HEK293 (cell line): ENCODE measurements around the gene WFDC1.

Experiments used
- CTCF ChIA-PET: fragments of 350-600 bp; formaldehyde crosslinking; extraction: SDS; loops from one replicate; lab custom pipeline; 2021; ENCODE audit warnings: antibody characterized with exemption; lab: Yijun Ruan, JAX
- POLR2A ChIA-PET: fragments of 300-600 bp; formaldehyde crosslinking; extraction: SDS; loops from one replicate; lab custom pipeline; 2020; ENCODE audit warnings: antibody characterized with exemption, inconsistent platforms; lab: Yijun Ruan, JAX
- H3K27ac ChIP-seq: fragments of 200-500 bp; sonication (Bioruptor generic); 2 replicates; pipeline ENCODE4 v1.5.1; 2014; ENCODE audit warnings: low read depth, low read length, control low read depth, inconsistent platforms; ENCODE audit errors: extremely low read depth
- H3K36me3 ChIP-seq, 2 experiments: fragments of 200-500 bp in 1 of 2; sonication (Bioruptor generic) in 1 of 2; 1 replicate in 1 of 2; 2 replicates in 1 of 2; pipeline ENCODE4 v1.5.1; 2014 to 2017; ENCODE audit warnings: inconsistent platforms in 2 of 2, low read length in 2 of 2; ENCODE audit not compliant: control insufficient read depth in 2 of 2, insufficient read depth in 1 of 2
- H3K4me1 ChIP-seq: fragments of 200-500 bp; sonication (Bioruptor generic); 2 replicates; pipeline ENCODE4 v1.5.1; 2014; ENCODE audit warnings: mild to moderate bottlenecking, low read length, inconsistent platforms; ENCODE audit not compliant: control insufficient read depth, insufficient read depth
- H3K4me3 ChIP-seq: 2 replicates; pipeline ENCODE4 v1.5.1; 2011; ENCODE audit warnings: low read depth, mild to moderate bottlenecking, control low read depth, low read length, moderate library complexity
- H3K9me3 ChIP-seq: fragments of 200-500 bp; sonication (Bioruptor generic); 2 replicates; pipeline ENCODE4 v1.5.1; 2014; ENCODE audit warnings: low read depth, low read length, inconsistent platforms; ENCODE audit not compliant: control insufficient read depth, insufficient read depth
- BCL6B ChIP-seq: fragments of 450-650 bp; formaldehyde crosslinking; IDR thresholded peaks from 2 replicates; pipeline ENCODE4 v1.5.1; 2017; ENCODE audit warnings: missing biosample characterization, missing genetic modification characterization
- ELK4 ChIP-seq: IDR thresholded peaks from 2 replicates; pipeline ENCODE4 v1.6.1; 2011; ENCODE audit warnings: mild to moderate bottlenecking, low read depth, low read length, borderline replicate concordance
- INSM2 ChIP-seq: fragments of 450-650 bp; formaldehyde crosslinking; IDR thresholded peaks from 2 replicates; pipeline ENCODE4 v1.5.1; 2016; ENCODE audit warnings: missing biosample characterization, missing genetic modification characterization
- KLF8 ChIP-seq: fragments of 450-650 bp; formaldehyde crosslinking; IDR thresholded peaks from 2 replicates; pipeline ENCODE4 v1.5.1; 2016; ENCODE audit warnings: missing biosample characterization, missing genetic modification characterization
- REST ChIP-seq: fragments of 450-650 bp; formaldehyde crosslinking; IDR thresholded peaks from 2 replicates; pipeline ENCODE4 v1.5.1; 2016; ENCODE audit warnings: missing biosample characterization, missing genetic modification characterization
- TSHZ1 ChIP-seq: fragments of 450-650 bp; formaldehyde crosslinking; IDR thresholded peaks from 2 replicates; pipeline ENCODE4 v1.5.1; 2016; ENCODE audit warnings: missing biosample characterization, missing genetic modification characterization, borderline replicate concordance
- ZNF184 ChIP-seq: fragments of 450-650 bp; IDR thresholded peaks from 2 replicates; pipeline ENCODE4 v1.5.1; 2018; ENCODE audit warnings: missing biosample characterization, mild to moderate bottlenecking, missing genetic modification characterization
- ZNF221 ChIP-seq: fragments of 450-650 bp; formaldehyde crosslinking; IDR thresholded peaks from 2 replicates; pipeline ENCODE4 v1.5.1; 2017; ENCODE audit warnings: missing biosample characterization, missing genetic modification characterization, borderline replicate concordance
- ZNF26 ChIP-seq: fragments of 450-650 bp; formaldehyde crosslinking; IDR thresholded peaks from 2 replicates; pipeline ENCODE4 v1.5.1; 2016; ENCODE audit warnings: missing biosample characterization, missing genetic modification characterization
- ZNF266 ChIP-seq: fragments of 450-650 bp; formaldehyde crosslinking; IDR thresholded peaks from 2 replicates; pipeline ENCODE4 v1.5.1; 2016; ENCODE audit warnings: missing biosample characterization, missing genetic modification characterization, low read depth
- ZNF335 ChIP-seq: fragments of 450-650 bp; formaldehyde crosslinking; conservative IDR thresholded peaks from 2 replicates; pipeline ENCODE4 v1.5.1; 2016; ENCODE audit warnings: missing biosample characterization, missing genetic modification characterization
- ZNF433 ChIP-seq: fragments of 450-650 bp; formaldehyde crosslinking; IDR thresholded peaks from 2 replicates; pipeline ENCODE4 v1.5.1; 2016; ENCODE audit warnings: missing biosample characterization, missing genetic modification characterization, low read depth
- ZNF514 ChIP-seq: fragments of 450-650 bp; formaldehyde crosslinking; IDR thresholded peaks from 2 replicates; pipeline ENCODE4 v1.5.1; 2016; ENCODE audit warnings: missing biosample characterization, missing genetic modification characterization
- ZNF530 ChIP-seq: fragments of 450-650 bp; formaldehyde crosslinking; IDR thresholded peaks from 2 replicates; pipeline ENCODE4 v1.5.1; 2016; ENCODE audit warnings: low read depth, missing biosample characterization, missing genetic modification characterization
- ZNF677 ChIP-seq: fragments of 450-650 bp; IDR thresholded peaks from 2 replicates; pipeline ENCODE4 v1.5.0; 2018; ENCODE audit warnings: missing biosample characterization, mild to moderate bottlenecking, missing genetic modification characterization, moderate library complexity
- ZSCAN5A ChIP-seq: fragments of 450-650 bp; formaldehyde crosslinking; IDR thresholded peaks from 2 replicates; pipeline ENCODE4 v1.5.1; 2016; ENCODE audit warnings: missing biosample characterization, missing genetic modification characterization

WFDC1 gene

GRCh38 chr16:84326545-84326944 lies 31.9 kb downstream of the WFDC1 start (continued):
- no peak for TF ChIP-seq ZNF266 (tag by site-specific recombination)
- no peak for TF ChIP-seq REST (tag by site-specific recombination)

GRCh38 chr16:84327926-84328505 lies 33.3 kb downstream of the WFDC1 start:
- ChIA-PET POLR2A (no interaction called here), CTCF (no interaction called here)
- H3K36me3 ChIP-seq, result no peaks in the 10 kb centered on the region
- no peaks in the 10 kb centered on the region for H3K9me3 ChIP-seq
- H3K4me3 ChIP-seq, result no peak overlapping the region
- no peaks in the 10 kb centered on the region for H3K4me1 ChIP-seq
- H3K27ac ChIP-seq, result no peak overlapping the region
- TF ChIP-seq ZNF433 (tag by site-specific recombination) (no peak), ZSCAN5A (tag by site-specific recombination) (no peak), ELK4 (no peak), INSM2 (no peak), ZNF677 (tag by site-specific recombination) (no peak), ZNF184 (tag by site-specific recombination) (no peak), TSHZ1 (tag by site-specific recombination) (no peak), ZNF26 (no peak), ZNF530 (tag by site-specific recombination) (no peak), ZNF335 (tag by site-specific recombination) (no peak), ZNF514 (tag by site-specific recombination) (no peak), ZNF221 (no peak), BCL6B (tag by site-specific recombination) (no peak), KLF8 (tag by site-specific recombination) (no peak)
